ENCODE data around the gene DLGAP4.
A peak's percentile ranks its signal among the peaks of the same experiment; 100 is the strongest.

Gene DLGAP4

GRCh38 chr20:36305602-36306551 lies at the start of gene DLGAP4:
Gene DLGAP4 (plus strand): TSS chr20:36306339. CDS start chr20:36431718, 125,379 bp downstream.
- DNase-seq (ENCODE audit: low spot score) = peak; percentile 75

GRCh38 chr20:36259177-36260061 lies 46.7 kb upstream of the DLGAP4 start:
- peak; percentile 30 for DNase-seq (ENCODE audit: low spot score)

GRCh38 chr20:36260316-36260715 lies 45.8 kb upstream of the DLGAP4 start:
- peak; percentile 23 for DNase-seq (ENCODE audit: low spot score)

- peak; percentile 23 for DNase-seq (ENCODE audit: low spot score)
These were observed 44.6 kb upstream of the DLGAP4 start for GRCh38 chr20:36261389-36262105.

- peak; percentile 16 for DNase-seq (ENCODE audit: low spot score)
These were observed 43.7 kb upstream of the DLGAP4 start for GRCh38 chr20:36262440-36262839.

- peak; percentile 11 for DNase-seq (ENCODE audit: low spot score)
These were observed 41.5 kb upstream of the DLGAP4 start for GRCh38 chr20:36264426-36265246.

- DNase-seq (ENCODE audit: low spot score) = peak; percentile 12
These were observed 40.0 kb upstream of the DLGAP4 start for GRCh38 chr20:36266189-36266588.

- peak; percentile 25 for DNase-seq (ENCODE audit: low spot score)
These were observed 38.3 kb upstream of the DLGAP4 start for GRCh38 chr20:36267605-36268381.

- DNase-seq (ENCODE audit: low spot score) = peak; percentile 23
These were observed 37.4 kb upstream of the DLGAP4 start for GRCh38 chr20:36268440-36269342.

GRCh38 chr20:36269507-36269906 lies 36.6 kb upstream of the DLGAP4 start:
- DNase-seq (ENCODE audit: low spot score) = no peak

- peak; percentile 21 for DNase-seq (ENCODE audit: low spot score)
These were observed 35.1 kb upstream of the DLGAP4 start for GRCh38 chr20:36270744-36271638.

GRCh38 chr20:36271639-36272546 lies 34.2 kb upstream of the DLGAP4 start:
- DNase-seq (ENCODE audit: low spot score) = no peak

GRCh38 chr20:36272547-36273220 lies 33.5 kb upstream of the DLGAP4 start:
- DNase-seq (ENCODE audit: low spot score) = no peak

- DNase-seq (ENCODE audit: low spot score) = peak; percentile 51
These were observed 32.5 kb upstream of the DLGAP4 start for GRCh38 chr20:36273414-36274180.

GRCh38 chr20:36274181-36274841 lies 31.8 kb upstream of the DLGAP4 start:
- peak; percentile 24 for DNase-seq (ENCODE audit: low spot score)
